Fibroblast of lung (primary cell): Measurements from ENCODE around the gene ICA1.
"Not testable (repeated sequence)": the region's sequence is repeated elsewhere in the genome, so short reads cannot be mapped to it uniquely, and the experiment has no call there.

Source experiments
- EZH2 ChIP-seq: IDR thresholded peaks from 2 replicates; pipeline ENCODE4 v1.5.1; 2012; ENCODE audit warnings: low read length, control low read depth, mild to moderate bottlenecking; ENCODE audit errors: missing control alignments
- TF ChIP-seq, protein P1 (sequence below), 2 donors: IDR thresholded peaks in 1 of 2; conservative IDR thresholded peaks in 1 of 2; 1 replicate in 1 of 2; 2 replicates in 1 of 2; pipeline ENCODE4 v1.5.1; 2011 to 2012; ENCODE audit warnings: low read length in 2 of 2, control low read depth in 1 of 2, inconsistent platforms in 1 of 2, low read depth in 1 of 2, mild to moderate bottlenecking in 1 of 2

DNA sequence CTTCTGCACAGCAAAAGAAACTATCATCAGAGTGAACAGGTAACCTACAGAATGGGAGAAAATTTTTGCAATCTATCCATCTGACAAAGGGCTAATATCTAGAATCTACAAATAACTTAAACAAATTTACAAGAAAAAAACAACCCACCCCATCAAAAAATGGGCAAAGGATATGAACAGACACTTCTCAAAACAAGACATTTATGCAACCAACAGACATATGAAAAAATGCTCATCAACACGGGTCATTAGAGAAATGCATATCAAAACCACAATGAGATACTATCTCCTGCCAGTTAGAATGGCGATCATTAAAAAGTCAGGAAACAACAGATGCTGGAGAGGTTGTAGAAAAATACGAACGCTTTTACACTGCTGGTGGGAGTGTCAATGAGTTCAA is 160.7 kb downstream of the ICA1 start:
- TF ChIP-seq, protein P1, sequence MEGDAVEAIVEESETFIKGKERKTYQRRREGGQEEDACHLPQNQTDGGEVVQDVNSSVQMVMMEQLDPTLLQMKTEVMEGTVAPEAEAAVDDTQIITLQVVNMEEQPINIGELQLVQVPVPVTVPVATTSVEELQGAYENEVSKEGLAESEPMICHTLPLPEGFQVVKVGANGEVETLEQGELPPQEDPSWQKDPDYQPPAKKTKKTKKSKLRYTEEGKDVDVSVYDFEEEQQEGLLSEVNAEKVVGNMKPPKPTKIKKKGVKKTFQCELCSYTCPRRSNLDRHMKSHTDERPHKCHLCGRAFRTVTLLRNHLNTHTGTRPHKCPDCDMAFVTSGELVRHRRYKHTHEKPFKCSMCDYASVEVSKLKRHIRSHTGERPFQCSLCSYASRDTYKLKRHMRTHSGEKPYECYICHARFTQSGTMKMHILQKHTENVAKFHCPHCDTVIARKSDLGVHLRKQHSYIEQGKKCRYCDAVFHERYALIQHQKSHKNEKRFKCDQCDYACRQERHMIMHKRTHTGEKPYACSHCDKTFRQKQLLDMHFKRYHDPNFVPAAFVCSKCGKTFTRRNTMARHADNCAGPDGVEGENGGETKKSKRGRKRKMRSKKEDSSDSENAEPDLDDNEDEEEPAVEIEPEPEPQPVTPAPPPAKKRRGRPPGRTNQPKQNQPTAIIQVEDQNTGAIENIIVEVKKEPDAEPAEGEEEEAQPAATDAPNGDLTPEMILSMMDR (conservative IDR thresholded peaks at IDR 0.05 in 1 of 2, IDR thresholded peaks at IDR 0.05 in 1 of 2; ENCODE audit: low read depth in 1 of 2, low read length in 2 of 2) = not testable (repeated sequence)
- TF ChIP-seq EZH2 = not testable (repeated sequence)
